NCI-H82 treated with DMSO at 0.1 percent for 48 hours (cell line): Measurements from ENCODE around the gene RBM47.

ENCODE experiments used
- DNase-seq: peaks from one replicate; lab custom pipeline; 2025; ENCODE audit not compliant: unreplicated experiment; lab: John Stamatoyannopoulos, UW

The RBM47 gene

DNA sequence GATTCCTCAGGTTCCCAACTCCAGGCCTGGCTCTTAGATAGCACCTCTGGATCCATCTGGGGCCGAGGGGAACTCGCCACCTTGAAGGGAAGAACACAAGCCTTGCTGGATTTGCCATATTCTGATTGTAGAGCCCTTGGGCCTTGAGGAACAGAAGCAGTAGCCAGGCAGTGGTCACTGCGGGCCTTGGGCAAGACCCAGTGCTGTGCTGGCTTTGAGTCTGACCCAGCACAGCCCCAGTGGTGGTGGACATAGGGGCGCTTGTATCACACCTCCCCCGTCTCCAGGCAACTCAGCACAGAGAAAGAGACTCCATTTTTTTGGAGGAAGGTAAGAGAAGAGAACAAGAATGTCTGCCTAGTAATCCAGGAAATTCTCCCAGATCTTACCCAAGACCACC lies 249.0 kb downstream of the RBM47 start:
- no peak for DNase-seq

DNA sequence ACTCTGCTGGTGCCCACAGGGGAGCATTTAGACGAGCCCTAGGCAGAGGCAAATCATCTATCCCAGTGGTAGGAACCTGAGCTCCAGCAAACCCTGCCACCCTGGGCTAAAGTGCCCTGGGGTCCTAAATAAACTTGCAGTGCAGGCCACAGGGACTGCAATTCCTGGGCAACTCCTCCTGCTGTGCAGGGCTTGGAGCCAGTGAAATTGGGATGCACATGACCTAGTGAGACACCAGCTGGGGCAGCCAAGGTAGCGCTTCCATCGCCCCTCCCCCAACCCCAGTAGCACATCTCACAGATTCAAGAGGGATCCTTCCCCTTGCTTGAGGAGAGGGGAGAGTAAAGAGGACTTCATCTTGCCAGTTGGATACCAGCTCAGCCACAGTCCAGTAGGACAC lies 250.4 kb downstream of the RBM47 start:
- no peak for DNase-seq

DNA sequence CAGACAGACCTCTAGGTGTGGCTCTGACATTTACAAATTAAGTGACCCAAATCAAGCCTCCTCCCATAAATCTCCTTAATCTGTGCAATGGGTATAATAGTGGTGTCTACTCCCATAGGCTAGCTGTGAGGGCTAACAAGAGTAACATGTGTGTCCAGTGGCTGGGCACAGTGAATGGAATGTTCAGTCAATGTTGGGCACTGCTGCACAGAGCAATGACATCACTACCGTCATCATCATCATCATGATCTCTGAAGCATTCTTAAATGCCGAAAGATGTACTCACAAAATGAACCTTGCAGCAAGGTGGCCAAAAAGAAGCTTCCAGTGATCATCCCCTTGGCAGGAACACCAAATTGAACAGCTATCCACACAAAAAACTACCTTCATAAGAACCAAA lies 251.0 kb downstream of the RBM47 start:
- no peak for DNase-seq

DNA sequence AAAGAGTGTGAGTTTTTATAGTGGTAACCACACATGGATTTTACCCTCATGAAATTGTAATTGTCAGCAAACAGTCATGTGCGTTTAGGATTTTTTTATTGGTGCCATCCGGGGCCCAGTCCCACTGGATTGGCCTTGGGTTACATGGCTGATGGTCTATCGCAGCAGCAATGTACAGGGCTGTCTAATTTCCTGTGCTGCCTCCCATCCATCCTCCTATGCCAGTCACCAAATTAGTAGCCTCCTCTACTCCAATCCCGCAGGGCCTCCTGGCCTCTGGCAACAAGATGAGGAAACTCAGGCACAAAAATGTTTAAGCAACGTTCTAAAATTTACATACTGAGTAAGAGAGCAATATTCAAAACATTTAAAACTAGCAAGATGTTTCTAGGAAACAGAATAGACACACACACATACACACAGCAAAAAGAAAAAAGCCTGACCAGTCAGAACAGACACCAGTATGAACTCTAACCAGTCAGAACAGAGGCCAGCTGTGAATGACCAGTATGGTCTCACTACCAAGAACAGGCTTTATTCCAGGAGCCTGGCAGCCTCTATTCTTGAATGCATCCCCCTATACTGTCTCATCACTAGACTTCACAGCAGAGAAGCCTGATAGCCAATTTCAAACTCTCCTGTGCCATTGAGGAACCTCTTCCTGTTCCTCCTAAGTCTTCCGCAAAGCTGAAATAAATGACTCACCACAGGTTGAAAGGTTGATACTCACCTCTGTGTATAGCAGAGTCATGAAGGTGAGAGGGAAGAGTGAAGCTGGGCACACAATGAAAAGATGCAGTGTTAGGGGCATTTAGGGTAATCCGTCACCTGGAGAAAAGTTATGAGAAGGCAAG lies 251.9 kb downstream of the RBM47 start:
- DNase-seq, result no peak

DNA sequence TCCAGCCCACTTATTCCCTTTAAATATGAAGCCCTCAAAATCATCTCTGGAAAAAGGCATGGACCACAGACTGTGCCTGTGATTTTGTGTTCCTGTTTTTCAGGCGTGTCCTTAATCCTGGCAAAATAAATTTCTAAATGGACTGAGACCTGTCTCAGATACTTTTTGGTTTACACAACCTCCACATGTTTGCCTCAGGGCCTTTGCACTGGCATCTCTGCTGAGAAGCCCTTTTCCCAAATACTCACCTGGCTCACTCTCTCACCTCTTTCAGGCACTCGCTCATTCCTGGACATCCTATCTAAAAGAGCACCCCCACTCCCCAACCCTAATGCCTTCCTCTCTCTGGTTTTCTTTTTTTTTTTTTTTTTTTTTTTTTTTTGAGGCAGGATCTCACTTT lies 254.0 kb downstream of the RBM47 start:
- DNase-seq, result no peak

DNA sequence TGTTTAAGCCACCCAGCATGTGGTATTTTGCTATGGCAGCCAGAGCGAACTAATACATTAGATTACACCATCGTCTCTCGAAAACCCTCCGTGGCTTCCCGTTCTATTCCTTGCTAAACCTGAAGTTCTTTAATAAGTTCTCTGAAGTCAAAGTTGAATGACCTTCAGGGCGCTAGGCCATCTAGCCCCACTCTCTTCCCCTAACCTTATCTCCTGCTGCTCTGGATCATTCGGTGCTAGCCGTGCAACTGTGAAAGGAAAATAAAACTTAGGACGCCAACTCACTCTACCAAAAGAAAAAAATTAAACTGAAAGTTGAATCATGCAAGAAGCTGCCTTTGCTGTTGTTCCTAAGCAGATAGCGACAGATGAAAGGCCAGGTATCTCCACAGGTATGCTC lies 254.6 kb downstream of the RBM47 start:
- DNase-seq, result no peak

DNA sequence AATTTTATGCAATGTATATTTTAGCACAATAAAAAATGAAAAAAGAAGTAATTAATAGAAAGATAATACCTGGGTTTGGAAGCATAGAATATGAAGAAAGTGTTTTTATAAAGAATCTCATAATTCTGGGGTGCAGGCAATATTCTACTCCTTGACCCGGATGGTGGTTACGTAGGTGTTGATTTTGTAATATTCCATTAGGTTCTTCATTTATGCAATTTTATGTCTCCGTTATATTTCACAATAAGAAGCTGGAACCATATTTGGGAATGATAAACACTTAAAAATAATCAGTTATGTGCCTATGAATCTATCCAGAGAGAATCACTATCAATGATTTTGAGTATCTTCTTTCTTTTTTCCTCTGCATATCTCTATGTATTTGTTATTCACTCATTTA lies 256.0 kb downstream of the RBM47 start:
- DNase-seq, result no peak
